AG04450 (cell line): ENCODE data around the gene CD164L2. TPM values are rescaled to one million over a fixed set of nuclear protein-coding genes. Genes with fewer than 3 reads are reported as not detected.

Experiments
- CTCF ChIA-PET: fragments of 300-600, 350-600 bp; formaldehyde crosslinking; extraction: SDS; loops from one replicate; lab custom pipeline; 2022; ENCODE audit warnings: antibody characterized with exemption, inconsistent platforms; lab: Charles Lee
- POLR2A ChIA-PET: fragments of 350-600 bp; formaldehyde crosslinking; extraction: SDS; loops from one replicate; lab custom pipeline; 2021; ENCODE audit warnings: antibody characterized with exemption, inconsistent platforms; lab: Yijun Ruan, JAX
- DNase-seq: peaks from one replicate; pipeline ENCODE4 v3.0.0-alpha.2; 2011; ENCODE audit warnings: low read depth, low spot score
- H3K27ac ChIP-seq: one replicate; pipeline ENCODE4 v1.5.1; 2012; ENCODE audit warnings: low read depth, low read length, control low read depth
- H3K27me3 ChIP-seq: one replicate; pipeline ENCODE4 v1.6.0; 2012; ENCODE audit warnings: low read length; ENCODE audit not compliant: control insufficient read depth, insufficient read depth
- H3K4me3 ChIP-seq: 2 replicates; pipeline ENCODE4 v1.5.1; 2011; ENCODE audit warnings: mild to moderate bottlenecking, low read depth, low read length, control low read depth
- H3K9me3 ChIP-seq: 2 replicates; pipeline ENCODE4 v1.5.1; 2012; ENCODE audit warnings: low read length; ENCODE audit not compliant: control insufficient read depth, insufficient read depth
- polyA plus RNA-seq: library from polyadenylated mRNA; depleted of rRNA; stranded (reverse); fragments of >200 nt; gene quantifications from 2 replicates; pipeline ENCODE4 v1.2.3, GENCODE V29; 2011
- TF ChIP-seq, protein P1 (sequence below): IDR thresholded peaks from 2 replicates; pipeline ENCODE4 v1.5.1; 2011; ENCODE audit warnings: low read depth, low read length, control low read depth, inconsistent platforms

CD164L2 gene
- polyA plus RNA-seq, 1 experiment, result not detected

DNA sequence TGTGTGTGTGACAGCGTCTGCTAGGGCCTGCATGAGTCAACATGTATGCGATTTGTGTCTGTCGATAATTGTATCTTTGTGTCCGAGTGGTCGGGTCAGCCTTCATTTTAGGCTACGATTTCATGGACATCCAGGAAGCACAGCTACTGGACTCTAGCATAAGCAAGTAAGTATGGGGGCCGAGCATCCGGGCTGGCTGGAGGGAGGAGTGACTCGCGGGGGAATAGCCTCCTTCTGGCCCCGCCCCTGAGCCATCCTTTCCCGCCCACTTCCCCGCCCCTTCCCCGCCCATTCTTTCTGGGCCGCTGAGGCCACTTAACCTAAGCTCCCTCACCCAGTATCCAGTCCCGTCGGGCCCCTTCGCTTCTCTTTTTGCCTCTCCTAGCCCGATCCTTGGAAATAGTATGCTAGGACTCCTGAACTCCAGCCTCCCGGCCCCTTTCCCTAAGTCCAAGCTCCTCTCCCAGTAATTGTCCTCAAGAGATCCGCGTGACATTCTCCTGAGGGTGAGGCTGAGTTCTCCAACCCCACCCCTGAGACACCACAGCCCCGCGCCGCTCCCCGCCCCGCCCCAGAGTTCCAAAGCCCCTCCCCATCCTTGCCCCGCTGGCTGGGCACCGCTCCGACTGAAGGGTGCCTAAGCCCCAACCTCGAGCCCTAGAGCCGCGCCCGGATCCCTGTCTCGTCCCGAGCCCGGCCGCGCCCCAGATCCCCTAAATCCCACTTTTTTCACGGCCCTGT, 17.6 kb downstream of the CD164L2 start:
- Histone ChIP-seq H3K27me3 (no peaks in the 10 kb centered on the region), H3K27ac (peak overlapping the region; percentile 90), H3K9me3 (no peaks in the 10 kb centered on the region; the same call in 1 of the 2 replicates), H3K4me3 (peak overlapping the region; percentile 74)
- ChIA-PET POLR2A (interaction anchor here (0.6 to 2.5 kb wide), 12 partner anchors 14 to 763 kb away, joined by 3 to 27 read pairs (median 4); no protein-coding TSS in a partner anchor), CTCF (interaction anchor here (0.6 to 5.3 kb wide), 19 partner anchors 8 to 1619 kb away, joined by 3 to 75 read pairs (median 4); partner anchors contain the start of genes AHDC1, FCN3, GPR3 and TMEM222)
- DNase-seq, result peak; percentile 67
- TF ChIP-seq, protein P1, sequence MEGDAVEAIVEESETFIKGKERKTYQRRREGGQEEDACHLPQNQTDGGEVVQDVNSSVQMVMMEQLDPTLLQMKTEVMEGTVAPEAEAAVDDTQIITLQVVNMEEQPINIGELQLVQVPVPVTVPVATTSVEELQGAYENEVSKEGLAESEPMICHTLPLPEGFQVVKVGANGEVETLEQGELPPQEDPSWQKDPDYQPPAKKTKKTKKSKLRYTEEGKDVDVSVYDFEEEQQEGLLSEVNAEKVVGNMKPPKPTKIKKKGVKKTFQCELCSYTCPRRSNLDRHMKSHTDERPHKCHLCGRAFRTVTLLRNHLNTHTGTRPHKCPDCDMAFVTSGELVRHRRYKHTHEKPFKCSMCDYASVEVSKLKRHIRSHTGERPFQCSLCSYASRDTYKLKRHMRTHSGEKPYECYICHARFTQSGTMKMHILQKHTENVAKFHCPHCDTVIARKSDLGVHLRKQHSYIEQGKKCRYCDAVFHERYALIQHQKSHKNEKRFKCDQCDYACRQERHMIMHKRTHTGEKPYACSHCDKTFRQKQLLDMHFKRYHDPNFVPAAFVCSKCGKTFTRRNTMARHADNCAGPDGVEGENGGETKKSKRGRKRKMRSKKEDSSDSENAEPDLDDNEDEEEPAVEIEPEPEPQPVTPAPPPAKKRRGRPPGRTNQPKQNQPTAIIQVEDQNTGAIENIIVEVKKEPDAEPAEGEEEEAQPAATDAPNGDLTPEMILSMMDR, result no peak

DNA sequence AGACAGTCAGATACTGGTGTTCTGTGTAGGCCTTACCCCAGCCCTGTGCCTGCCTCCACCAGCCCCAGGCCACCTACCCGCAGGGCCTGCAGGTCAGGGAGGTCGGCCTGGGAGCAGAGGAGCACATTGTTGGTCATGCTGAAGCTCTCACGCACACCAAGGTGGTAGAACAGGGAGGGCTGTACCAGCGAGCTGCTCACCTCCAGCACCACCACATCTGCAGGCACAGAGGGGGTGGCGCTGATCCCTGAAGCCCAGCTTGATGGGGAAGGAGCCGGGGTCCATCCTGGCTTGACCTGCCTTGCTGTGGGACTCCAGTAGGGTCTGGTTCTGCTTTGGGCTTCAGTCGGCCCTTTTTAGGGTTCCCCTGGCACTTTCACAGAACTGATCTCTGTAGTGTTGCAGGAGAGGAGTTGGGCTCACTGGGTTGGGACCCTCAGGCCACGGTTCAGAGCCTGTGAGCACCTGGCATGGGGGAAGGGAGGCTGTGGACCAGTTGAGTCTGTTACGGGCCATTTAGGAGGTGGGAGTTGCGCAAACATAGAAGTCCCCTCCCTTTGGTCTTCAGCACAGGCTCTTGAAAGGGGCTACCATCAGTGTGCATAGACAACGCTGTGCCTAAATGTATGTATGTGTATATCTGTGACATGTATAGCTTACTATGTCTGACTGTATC, 18.3 kb downstream of the CD164L2 start:
- DNase-seq, result no peak
- H3K9me3 ChIP-seq, result no peaks in the 10 kb centered on the region; the same call in 1 of the 2 replicates
- peak overlapping the region; percentile 39 for H3K4me3 ChIP-seq
- no peak overlapping the region for H3K27ac ChIP-seq
- H3K27me3 ChIP-seq, result no peaks in the 10 kb centered on the region
- TF ChIP-seq, protein P1, result no peak
- ChIA-PET CTCF (interaction anchor here (0.7 to 5.3 kb wide), 12 partner anchors 7 to 367 kb away, joined by 3 to 75 read pairs (median 6); partner anchors contain the start of genes AHDC1, FCN3 and GPR3), POLR2A (interaction anchor here (0.7 to 2.5 kb wide), 8 partner anchors 14 to 294 kb away, joined by 3 to 27 read pairs (median 4); no protein-coding TSS in a partner anchor)

DNA sequence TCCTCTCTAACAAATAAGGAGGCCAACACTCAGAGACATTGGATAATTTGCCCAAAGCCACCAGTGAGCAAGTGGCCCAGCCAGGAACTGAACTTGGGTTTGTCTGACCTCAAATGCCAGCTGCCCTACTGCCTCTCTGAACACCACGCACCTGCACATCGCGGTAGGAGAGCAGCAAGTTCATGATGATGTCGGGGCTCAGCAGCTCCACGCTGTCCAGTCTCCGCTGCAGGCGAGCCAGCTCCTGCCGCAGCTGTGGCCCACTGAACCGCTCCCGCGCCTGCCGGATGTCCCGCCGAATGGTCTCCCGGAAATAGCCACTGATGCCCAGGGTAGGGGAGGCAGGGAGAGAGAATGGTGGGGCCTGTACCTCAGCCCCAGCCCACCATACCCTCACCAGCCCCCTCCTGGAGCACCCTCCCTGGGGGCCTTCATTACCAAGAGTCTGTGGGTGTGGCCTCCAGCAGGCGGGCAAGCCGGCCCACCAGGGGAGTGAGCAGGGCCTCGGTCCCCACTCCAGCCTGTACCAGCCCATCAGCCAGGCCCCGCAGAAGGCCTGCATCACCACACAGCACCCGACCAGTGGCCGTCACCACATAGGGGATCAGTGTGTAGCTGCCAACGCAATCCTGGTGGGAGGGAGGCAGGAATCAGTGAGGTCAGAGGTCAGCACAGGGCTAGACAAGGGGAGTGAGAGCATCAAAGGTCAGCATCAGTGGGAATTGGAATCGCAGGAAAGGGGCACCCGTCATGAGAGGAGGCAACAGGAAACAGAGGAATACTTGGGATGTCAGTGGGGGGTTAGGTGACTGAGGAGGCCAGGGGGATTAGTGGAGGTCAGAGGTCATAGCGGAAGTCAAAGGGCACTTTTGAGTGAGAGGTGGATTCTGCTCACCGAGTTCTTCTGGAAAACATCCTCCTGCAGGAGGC, 19.1 kb downstream of the CD164L2 start:
- Histone ChIP-seq H3K9me3 (no peaks in the 10 kb centered on the region; the same call in 1 of the 2 replicates), H3K4me3 (no peak overlapping the region), H3K27ac (no peak overlapping the region), H3K27me3 (no peaks in the 10 kb centered on the region)
- POLR2A ChIA-PET, result no interaction called here
- TF ChIP-seq, protein P1, result no peak
- CTCF ChIA-PET, result interaction anchor here (5.3 kb wide), 1 partner anchor 64 kb away, joined by 75 read pairs; no protein-coding TSS in a partner anchor
- no peak for DNase-seq

DNA sequence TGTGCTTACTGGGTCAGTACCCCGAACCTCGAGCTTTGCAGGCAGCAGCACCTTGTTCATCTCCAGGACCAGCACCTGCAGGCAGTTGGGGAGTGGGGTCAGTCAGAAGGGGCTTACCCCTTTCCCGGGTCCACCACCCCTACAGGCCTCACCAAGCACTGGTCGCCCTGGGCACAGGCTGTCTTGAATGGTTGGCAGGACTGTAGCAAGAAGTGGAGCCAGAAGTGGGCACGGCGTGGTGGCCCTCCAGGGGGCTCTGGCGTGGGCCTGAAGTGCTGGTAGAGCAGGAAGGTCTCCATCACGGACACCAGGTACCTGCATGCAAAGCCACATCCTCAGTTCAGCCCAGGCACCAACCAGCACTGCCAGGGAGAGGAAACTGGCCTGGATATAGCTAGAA, 21.6 kb downstream of the CD164L2 start:
- no peak for DNase-seq
- POLR2A ChIA-PET, result no interaction called here
- Histone ChIP-seq H3K4me3 (no peak overlapping the region), H3K27me3 (no peaks in the 10 kb centered on the region), H3K9me3 (no peaks in the 10 kb centered on the region; the same call in 1 of the 2 replicates), H3K27ac (no peak overlapping the region)
- TF ChIP-seq, protein P1, result no peak
- CTCF ChIA-PET, result interaction anchor here (0.7 kb wide), 1 partner anchor 34 kb away, joined by 3 read pairs; no protein-coding TSS in a partner anchor
